ENCODE data around the gene FBF1. TPM values are rescaled to one million over a fixed set of nuclear protein-coding genes. Genes with fewer than 3 reads are reported as not detected.
"Not testable (repeated sequence)": the region's sequence is repeated elsewhere in the genome, so short reads cannot be mapped to it uniquely, and the experiment has no call there.

FBF1 gene
- total RNA-seq, 1 donor from 2014 or later = 5.5 TPM

DNA sequence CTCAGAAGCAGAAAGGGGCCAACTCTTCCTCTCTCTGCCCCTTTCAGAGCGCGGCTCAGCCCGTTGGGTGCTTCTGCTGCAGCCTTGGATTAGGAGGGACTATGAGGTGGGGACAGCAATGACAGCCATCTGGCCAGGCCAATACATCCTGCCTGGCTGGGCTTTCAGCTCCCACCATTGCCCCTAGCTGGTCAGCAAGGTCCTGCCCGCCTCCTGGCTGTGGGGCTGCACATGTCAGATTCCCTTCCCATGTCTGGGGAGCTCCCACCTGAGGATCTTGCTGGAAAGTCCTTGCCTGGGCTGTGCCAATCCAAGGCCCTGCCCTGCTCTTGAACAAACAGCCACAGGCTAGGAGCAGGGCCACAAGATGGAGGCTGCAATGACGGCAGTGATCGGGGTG lies 52.4 kb downstream of the FBF1 start:
- no peak for DNase-seq (ENCODE audit: low read depth)
- H3K4me3 ChIP-seq (ENCODE audit: low read depth, low read length) = no peak overlapping the region
- TF ChIP-seq, protein P1, sequence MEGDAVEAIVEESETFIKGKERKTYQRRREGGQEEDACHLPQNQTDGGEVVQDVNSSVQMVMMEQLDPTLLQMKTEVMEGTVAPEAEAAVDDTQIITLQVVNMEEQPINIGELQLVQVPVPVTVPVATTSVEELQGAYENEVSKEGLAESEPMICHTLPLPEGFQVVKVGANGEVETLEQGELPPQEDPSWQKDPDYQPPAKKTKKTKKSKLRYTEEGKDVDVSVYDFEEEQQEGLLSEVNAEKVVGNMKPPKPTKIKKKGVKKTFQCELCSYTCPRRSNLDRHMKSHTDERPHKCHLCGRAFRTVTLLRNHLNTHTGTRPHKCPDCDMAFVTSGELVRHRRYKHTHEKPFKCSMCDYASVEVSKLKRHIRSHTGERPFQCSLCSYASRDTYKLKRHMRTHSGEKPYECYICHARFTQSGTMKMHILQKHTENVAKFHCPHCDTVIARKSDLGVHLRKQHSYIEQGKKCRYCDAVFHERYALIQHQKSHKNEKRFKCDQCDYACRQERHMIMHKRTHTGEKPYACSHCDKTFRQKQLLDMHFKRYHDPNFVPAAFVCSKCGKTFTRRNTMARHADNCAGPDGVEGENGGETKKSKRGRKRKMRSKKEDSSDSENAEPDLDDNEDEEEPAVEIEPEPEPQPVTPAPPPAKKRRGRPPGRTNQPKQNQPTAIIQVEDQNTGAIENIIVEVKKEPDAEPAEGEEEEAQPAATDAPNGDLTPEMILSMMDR (conservative IDR thresholded peaks at IDR 0.05; ENCODE audit: low read depth, low read length) = no peak

DNA sequence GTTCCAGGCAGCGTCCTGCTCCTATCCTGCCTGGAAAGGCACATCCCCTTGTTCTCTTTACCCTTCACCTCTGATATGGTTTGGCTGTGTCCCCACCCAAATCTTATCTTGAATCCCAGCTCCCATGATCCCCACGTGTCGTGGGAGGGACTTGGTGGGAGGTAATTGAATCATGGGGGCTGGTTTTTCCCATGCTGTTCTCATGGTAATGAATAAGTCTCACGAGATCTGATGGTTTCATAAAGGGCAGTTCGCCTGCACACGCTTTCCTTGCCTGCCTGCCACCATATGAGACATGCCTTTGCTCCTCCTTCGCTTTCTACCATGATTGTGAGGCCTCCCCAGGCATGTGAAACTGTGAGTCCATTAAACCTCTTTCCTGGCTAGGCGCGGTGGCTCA lies 55.0 kb downstream of the FBF1 start:
- not testable (repeated sequence) for H3K4me3 ChIP-seq (ENCODE audit: low read depth, low read length); DNase-seq (ENCODE audit: low read depth)

DNA sequence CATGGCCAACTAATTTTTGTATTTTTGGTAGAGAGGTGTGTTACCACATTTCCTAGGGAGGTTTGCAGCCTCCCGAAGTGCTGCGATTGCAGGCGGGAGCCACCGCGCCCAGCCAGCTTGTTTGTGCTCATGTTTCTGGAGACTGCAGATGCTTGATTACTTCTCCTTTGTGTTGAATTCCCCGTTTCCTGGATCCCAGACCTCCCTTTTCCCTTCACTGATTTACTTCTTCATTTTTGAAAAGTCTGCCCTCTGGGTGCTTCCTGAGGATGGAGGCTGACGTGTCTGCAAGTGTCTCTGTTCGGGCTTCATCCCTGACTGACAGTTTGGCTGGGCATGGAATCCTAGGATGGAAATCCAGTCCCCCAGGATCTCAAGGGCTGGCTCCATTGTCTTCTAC lies 55.4 kb downstream of the FBF1 start:
- TF ChIP-seq, protein P1 (conservative IDR thresholded peaks at IDR 0.05; ENCODE audit: low read depth, low read length) = no peak
- no peak for DNase-seq (ENCODE audit: low read depth)
- H3K4me3 ChIP-seq (ENCODE audit: low read depth, low read length) = no peak overlapping the region

DNA sequence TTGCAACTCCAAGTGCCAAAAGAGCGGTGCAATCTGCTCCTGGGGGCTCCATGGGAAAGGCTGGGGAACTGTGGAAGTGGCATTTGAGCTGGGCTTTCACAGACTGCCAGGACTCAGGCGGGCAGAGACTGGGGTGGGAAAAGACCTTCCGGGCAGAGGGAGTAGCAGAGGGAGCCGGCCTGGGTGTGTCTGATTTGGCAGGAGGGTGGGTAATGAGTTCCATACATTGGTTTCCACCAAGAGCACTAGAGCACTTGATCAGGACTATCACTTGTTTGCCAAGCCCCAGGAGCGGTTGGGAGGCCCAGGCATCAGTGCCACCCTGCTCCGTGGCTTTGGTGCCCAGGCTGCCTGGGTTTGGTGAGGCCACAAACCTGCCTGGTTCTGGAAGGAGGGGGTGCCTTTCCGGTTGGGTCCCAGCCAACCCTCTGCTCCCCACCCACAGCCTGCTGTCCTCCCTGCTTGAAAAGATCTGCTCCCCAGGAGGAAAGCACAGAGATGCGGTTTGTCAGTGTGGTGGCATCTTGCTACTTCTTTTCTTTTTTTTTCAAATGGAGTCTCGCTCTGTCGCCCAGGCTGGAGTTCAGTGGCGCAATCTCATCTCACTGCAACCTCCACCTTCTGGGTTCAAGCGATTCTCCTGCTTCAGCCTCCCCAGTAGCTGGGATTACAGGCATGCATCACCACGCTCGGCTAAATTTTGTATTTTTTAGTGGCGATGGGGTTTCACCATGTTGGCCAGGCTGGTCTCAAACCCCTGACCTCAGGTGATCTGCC lies 59.0 kb downstream of the FBF1 start:
- no peak overlapping the region for H3K4me3 ChIP-seq (ENCODE audit: low read depth, low read length)
- DNase-seq (ENCODE audit: low read depth) = no peak
- TF ChIP-seq, protein P1 (conservative IDR thresholded peaks at IDR 0.05; ENCODE audit: low read depth, low read length) = no peak

DNA sequence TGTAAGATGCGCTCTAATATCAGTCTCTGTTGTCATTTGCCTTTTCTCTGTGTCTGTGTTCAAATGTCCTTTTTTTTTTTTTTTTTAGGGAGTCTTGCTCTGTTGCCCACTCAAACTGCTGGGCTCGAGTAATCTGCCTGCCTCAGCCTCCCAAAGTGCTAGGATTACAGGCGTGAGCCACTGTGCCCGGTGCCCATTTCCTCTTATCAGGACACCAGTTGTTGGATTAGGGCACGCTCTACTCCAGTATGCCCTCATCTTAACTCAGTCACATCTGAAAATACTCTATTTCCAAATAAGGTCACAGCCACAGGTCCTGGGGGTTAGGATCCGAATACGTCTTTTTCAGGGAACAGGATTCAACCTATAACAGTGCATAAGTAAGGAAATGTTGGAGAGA lies 60.6 kb downstream of the FBF1 start:
- DNase-seq (ENCODE audit: low read depth) = no peak
- TF ChIP-seq, protein P1 (conservative IDR thresholded peaks at IDR 0.05; ENCODE audit: low read depth, low read length) = no peak
- H3K4me3 ChIP-seq (ENCODE audit: low read depth, low read length) = no peak overlapping the region

DNA sequence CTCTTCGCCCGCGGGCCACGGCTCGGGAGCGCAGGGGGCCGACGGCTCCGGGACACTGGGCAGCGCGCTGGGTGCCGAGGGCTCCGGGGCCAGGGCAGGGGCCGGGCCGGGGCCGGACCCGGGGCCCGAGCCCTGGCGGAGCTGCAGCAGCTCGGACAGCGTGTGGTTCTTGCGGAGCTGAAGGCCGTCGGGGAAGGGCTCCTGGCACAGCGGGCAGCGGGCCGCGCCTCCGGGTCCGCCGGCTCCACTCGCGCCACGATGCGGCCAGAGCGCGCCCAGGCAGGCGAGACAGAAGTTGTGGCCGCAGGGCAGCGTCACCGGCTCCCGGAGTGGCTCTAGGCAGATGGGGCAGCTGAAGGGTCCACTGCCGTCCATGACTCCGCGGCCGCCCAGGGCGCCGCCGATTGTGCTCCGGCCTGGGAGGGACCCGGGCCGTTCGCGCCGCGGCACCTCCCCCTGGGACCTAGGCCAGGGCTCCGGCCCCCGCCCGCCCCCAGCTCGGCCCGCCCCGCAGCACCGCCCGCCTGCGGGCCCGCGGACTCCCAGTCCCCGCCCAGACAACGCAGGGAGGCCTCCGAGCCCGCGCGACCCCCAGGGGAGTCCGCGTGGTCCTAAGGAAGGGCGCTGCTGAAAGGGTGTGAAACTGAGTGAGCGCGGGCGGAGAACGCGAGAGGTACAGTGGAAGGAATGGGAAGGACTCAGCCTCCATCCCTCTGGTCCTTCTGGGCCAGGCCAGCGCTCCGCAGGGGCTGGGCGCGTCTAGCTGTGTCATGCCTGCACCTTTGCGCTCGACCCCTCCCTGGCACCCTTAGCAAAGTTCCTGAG lies 62.5 kb downstream of the FBF1 start, which contains the start of gene TRIM47:
Gene TRIM47 (minus strand): TSS at position 408 of the 825 bp plus-strand sequence. CDS start 33 bp downstream, at position 375.
- TF ChIP-seq, protein P1 (conservative IDR thresholded peaks at IDR 0.05; ENCODE audit: low read depth, low read length) = no peak
- no peak for DNase-seq (ENCODE audit: low read depth)

DNA sequence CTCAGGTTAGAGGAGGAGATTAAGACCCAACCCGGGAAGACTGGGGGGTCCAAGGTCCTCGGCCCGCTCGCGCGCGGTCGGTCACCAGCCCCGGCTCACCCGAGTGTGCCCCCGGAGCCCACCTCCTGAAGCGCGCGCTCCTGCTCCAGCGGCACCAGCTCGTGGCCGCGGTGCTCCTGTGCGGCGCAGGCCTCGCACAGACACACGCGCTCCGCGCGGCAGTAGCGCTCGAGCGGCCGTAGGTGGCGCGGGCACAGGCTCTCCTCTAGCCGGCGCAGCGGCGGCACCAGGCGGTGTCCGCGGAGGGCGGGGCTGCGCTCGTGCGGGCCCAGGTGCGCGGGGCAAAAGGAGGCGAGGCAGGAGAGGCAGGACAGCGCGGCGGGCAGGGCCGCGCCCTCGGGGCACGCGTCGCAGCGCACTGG lies 63.1 kb downstream of the FBF1 start:
- TF ChIP-seq, protein P1 (conservative IDR thresholded peaks at IDR 0.05; ENCODE audit: low read depth, low read length) = peak; percentile 42
- H3K4me3 ChIP-seq (ENCODE audit: low read depth, low read length) = peak overlapping the region; percentile 66
- DNase-seq (ENCODE audit: low read depth) = no peak

More for the DNA sequence above, 62.5 kb downstream of the FBF1 start, which contains the start of gene TRIM47:
- peak within 1 kb of the TSS; percentile 66 for H3K4me3 ChIP-seq (ENCODE audit: low read depth, low read length)
